ENCODE measurements around the gene SCN5A. TPM values are rescaled to one million over a fixed set of nuclear protein-coding genes. Genes with fewer than 3 reads are reported as not detected.

The SCN5A gene
- total and polyA plus RNA-seq, 2 of the 8 experiments (the other 6 are each of a cell fraction or from before 2014, with no cell fraction given), result 4.8 to 11.4 TPM

DNA sequence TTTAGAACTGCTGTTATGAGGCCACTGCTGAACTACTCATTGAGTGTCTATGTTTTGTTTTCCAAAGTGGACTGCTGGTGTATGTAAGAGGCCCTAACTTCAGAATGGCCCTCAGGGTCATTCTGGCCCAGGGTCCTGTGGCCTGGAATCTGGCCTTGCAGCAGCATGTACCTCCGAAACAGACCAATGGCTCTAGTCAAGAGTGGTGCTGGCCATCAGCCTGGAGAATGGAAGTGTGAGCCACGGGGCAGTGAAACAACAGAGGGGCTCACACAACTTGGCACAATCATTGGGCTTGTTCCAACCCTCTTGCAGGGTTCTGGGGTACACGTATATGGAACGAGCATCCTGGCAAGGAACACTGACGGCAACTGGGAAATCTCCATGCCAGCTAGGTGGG lies 40.5 kb downstream of the SCN5A start:
- no peak for FAIRE-seq
- H3K27ac ChIP-seq (ENCODE audit: low read depth, low read length), result no peak overlapping the region
- H3K9ac ChIP-seq (replicated peaks in 1 of 4; ENCODE audit: extremely low read depth in 1 of 4, low read depth in 3 of 4, low read length in 3 of 4), result no peak overlapping the region
- H3K4ac ChIP-seq (replicated peaks; ENCODE audit: insufficient read length, low read depth, low read length), result no peak overlapping the region
- H2BK120ac ChIP-seq (replicated peaks; ENCODE audit: low read depth, low read length), result no peak overlapping the region
- no peak overlapping the region for H4K5ac ChIP-seq (ENCODE audit: insufficient read length, low read depth, low read length)
- H3K79me1 ChIP-seq (ENCODE audit: low read depth, low read length), result no peaks in the 10 kb centered on the region
- no peak overlapping the region for H3K14ac ChIP-seq (ENCODE audit: insufficient read length)
- DNase-seq (ENCODE audit: low read depth in 1 of 2, low spot score in 2 of 2), result no peak
- H2AK5ac ChIP-seq (ENCODE audit: low read depth, low read length), result no peak overlapping the region
- H3K4me2 ChIP-seq (ENCODE audit: insufficient read depth in 1 of 2, low read depth in 2 of 2, low read length in 2 of 2), result no peak overlapping the region
- H3K23ac ChIP-seq (ENCODE audit: insufficient read length), result no peak overlapping the region
- H2BK15ac ChIP-seq (ENCODE audit: low read length), result no peak overlapping the region
- WGBS, 2 experiments (ENCODE audit: extremely low coverage in 1 of 2, insufficient coverage in 1 of 2, insufficient read length in 1 of 2, insufficient replicate concordance in 2 of 2, low coverage in 1 of 2, low lambda C conversion rate in 2 of 2, missing lambda C conversion rate in 1 of 2), result 91% methylated on average over 5 of the region's 5 CpGs; no CpG with 5 or more reads in 1 of the 2 experiments
- peaks cover 0 to 2% of the 10 kb centered on the region in 2 experiments for H4K20me1 ChIP-seq (replicated peaks in 1 of 2; ENCODE audit: control insufficient read depth in 1 of 2, insufficient read depth in 2 of 2, low read length in 2 of 2)
- H4K8ac ChIP-seq (ENCODE audit: extremely low read depth, insufficient read depth, low read length), result no peak overlapping the region
- no peaks in the 10 kb centered on the region for H3K79me2 ChIP-seq (ENCODE audit: control insufficient read depth in 1 of 2, insufficient read depth in 2 of 2, low read length in 2 of 2)
- H3K23me2 ChIP-seq (ENCODE audit: low read depth, low read length), result no peaks in the 10 kb centered on the region
- H3K18ac ChIP-seq (ENCODE audit: extremely low read depth, low read length), result no peak overlapping the region
- no peaks in the 10 kb centered on the region; a peak in 1 of 8 replicates for H3K36me3 ChIP-seq (ENCODE audit: control insufficient read depth in 2 of 4, insufficient read depth in 4 of 4, low read length in 3 of 4)
- H3K4me3 ChIP-seq (ENCODE audit: extremely low read depth in 1 of 4, insufficient read depth in 2 of 4, low read depth in 3 of 4, low read length in 4 of 4), result no peak overlapping the region
- H2BK5ac ChIP-seq (ENCODE audit: low read depth, low read length), result no peak overlapping the region
- no peak overlapping the region for H4K91ac ChIP-seq (replicated peaks; ENCODE audit: insufficient read length, low read length)
- no peak overlapping the region for H2AFZ ChIP-seq (ENCODE audit: low read length)
- H2BK20ac ChIP-seq (ENCODE audit: low read length), result no peak overlapping the region
- H3K27me3 ChIP-seq (replicated peaks in 1 of 4; ENCODE audit: control insufficient read depth in 3 of 4, extremely low read depth in 1 of 4, insufficient read depth in 3 of 4, low read length in 3 of 4), result no peaks in the 10 kb centered on the region
- no peaks in the 10 kb centered on the region for H3K9me3 ChIP-seq (ENCODE audit: insufficient read depth in 2 of 2, low read depth in 1 of 2, low read length in 1 of 2)
- no peak overlapping the region for H2BK12ac ChIP-seq (ENCODE audit: low read depth, low read length)
- ChIA-PET POLR2A (ENCODE audit: partially characterized antibody) (no interaction called here), CTCF (ENCODE audit: partially characterized antibody) (interaction anchor here (3.0 to 30.9 kb wide), 3 partner anchors 20 to 88 kb away, joined by 22 to 538 read pairs (median 28); partner anchors contain the start of gene SCN5A)
- no peak overlapping the region for H3K56ac ChIP-seq (replicated peaks; ENCODE audit: insufficient read length, low read depth, low read length)
- no peaks in the 10 kb centered on the region for H3K4me1 ChIP-seq (replicated peaks in 1 of 4; ENCODE audit: control insufficient read depth in 3 of 4, insufficient read depth in 4 of 4, low read length in 3 of 4)
- TF ChIP-seq TEAD4 (IDR thresholded peaks at IDR 0.05; ENCODE audit: low read depth, low read length) (no peak), RFX5 (IDR thresholded peaks at IDR 0.05; ENCODE audit: borderline replicate concordance, low read depth, low read length) (no peak), SP4 (IDR thresholded peaks at IDR 0.05; ENCODE audit: low read length) (no peak), RXRA (IDR thresholded peaks at IDR 0.05; ENCODE audit: insufficient read depth, low read depth, low read length) (no peak), BRCA1 (IDR thresholded peaks at IDR 0.05; ENCODE audit: low read depth, low read length) (no peak), RNF2 (IDR thresholded peaks at IDR 0.05; ENCODE audit: borderline replicate concordance, low read depth, low read length, missing control alignments, poor library complexity, severe bottlenecking) (no peak), JUND (IDR thresholded peaks at IDR 0.05; ENCODE audit: low read length) (no peak), RBBP5 (IDR thresholded peaks at IDR 0.05; ENCODE audit: borderline replicate concordance, low read depth, low read length) (no peak)
- TF ChIP-seq, protein P1, sequence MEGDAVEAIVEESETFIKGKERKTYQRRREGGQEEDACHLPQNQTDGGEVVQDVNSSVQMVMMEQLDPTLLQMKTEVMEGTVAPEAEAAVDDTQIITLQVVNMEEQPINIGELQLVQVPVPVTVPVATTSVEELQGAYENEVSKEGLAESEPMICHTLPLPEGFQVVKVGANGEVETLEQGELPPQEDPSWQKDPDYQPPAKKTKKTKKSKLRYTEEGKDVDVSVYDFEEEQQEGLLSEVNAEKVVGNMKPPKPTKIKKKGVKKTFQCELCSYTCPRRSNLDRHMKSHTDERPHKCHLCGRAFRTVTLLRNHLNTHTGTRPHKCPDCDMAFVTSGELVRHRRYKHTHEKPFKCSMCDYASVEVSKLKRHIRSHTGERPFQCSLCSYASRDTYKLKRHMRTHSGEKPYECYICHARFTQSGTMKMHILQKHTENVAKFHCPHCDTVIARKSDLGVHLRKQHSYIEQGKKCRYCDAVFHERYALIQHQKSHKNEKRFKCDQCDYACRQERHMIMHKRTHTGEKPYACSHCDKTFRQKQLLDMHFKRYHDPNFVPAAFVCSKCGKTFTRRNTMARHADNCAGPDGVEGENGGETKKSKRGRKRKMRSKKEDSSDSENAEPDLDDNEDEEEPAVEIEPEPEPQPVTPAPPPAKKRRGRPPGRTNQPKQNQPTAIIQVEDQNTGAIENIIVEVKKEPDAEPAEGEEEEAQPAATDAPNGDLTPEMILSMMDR (IDR thresholded peaks at IDR 0.05; ENCODE audit: control extremely low read depth in 1 of 3, insufficient read depth in 1 of 3, low read depth in 1 of 3, low read length in 3 of 3), result no peak
- TF ChIP-seq, protein P2, sequence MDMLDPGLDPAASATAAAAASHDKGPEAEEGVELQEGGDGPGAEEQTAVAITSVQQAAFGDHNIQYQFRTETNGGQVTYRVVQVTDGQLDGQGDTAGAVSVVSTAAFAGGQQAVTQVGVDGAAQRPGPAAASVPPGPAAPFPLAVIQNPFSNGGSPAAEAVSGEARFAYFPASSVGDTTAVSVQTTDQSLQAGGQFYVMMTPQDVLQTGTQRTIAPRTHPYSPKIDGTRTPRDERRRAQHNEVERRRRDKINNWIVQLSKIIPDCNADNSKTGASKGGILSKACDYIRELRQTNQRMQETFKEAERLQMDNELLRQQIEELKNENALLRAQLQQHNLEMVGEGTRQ (IDR thresholded peaks at IDR 0.05; ENCODE audit: low read length), result no peak
